ENCODE data around the gene OSBPL7.

DNA sequence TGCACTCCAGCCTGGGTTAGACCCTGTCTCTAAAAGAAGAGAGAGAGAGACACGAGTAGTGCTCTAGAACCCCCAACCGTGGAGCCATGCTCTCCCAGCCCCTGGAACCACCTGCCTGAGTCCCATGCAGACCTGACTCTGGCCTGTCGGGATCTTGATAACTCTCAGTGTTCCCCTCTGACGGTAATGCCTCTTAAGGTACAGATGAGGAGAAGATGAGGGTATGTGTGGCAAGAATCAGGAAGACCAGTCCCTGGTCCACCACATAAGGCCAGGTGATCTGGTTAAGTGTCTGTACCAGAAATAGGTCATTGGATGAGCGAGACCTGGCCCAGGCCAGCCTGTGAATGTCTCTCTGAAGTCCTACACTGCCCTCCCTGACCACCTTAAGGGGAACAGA lies 18.4 kb downstream of the OSBPL7 start:
- no peak for TF ChIP-seq POLR2A (IDR thresholded peaks at IDR 0.05)
- TF ChIP-seq, protein P1, sequence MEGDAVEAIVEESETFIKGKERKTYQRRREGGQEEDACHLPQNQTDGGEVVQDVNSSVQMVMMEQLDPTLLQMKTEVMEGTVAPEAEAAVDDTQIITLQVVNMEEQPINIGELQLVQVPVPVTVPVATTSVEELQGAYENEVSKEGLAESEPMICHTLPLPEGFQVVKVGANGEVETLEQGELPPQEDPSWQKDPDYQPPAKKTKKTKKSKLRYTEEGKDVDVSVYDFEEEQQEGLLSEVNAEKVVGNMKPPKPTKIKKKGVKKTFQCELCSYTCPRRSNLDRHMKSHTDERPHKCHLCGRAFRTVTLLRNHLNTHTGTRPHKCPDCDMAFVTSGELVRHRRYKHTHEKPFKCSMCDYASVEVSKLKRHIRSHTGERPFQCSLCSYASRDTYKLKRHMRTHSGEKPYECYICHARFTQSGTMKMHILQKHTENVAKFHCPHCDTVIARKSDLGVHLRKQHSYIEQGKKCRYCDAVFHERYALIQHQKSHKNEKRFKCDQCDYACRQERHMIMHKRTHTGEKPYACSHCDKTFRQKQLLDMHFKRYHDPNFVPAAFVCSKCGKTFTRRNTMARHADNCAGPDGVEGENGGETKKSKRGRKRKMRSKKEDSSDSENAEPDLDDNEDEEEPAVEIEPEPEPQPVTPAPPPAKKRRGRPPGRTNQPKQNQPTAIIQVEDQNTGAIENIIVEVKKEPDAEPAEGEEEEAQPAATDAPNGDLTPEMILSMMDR (IDR thresholded peaks at IDR 0.05): no peak

Measured in body of pancreas (tissue), 4 donors.